Stimulated activated CD4-positive, alpha-beta T cell treated with anti-CD3 and anti-CD28 coated beads, Interleukin-4, amount 100 ng/mL, for 48 hours (primary cell): ENCODE data around the gene MSI2.

Experiments used
- DNase-seq, 2 donors: peaks; one replicate each; pipeline ENCODE4 v3.0.0-alpha.2; 2020; ENCODE audit warnings: low read depth in 2 of 2

MSI2 gene

GRCh38 chr17:57577751-57578607, 321.7 kb downstream of the MSI2 start:
- no peak for DNase-seq

- DNase-seq = no peak
Measured at GRCh38 chr17:57578608-57579225, 322.4 kb downstream of the MSI2 start.

- DNase-seq = no peak
Measured at GRCh38 chr17:57579245-57579644, 322.9 kb downstream of the MSI2 start.

- DNase-seq = no peak
Measured at GRCh38 chr17:57580055-57580739, 323.9 kb downstream of the MSI2 start.

GRCh38 chr17:57582881-57583756, 326.8 kb downstream of the MSI2 start:
- DNase-seq = no peak

GRCh38 chr17:57584050-57584551, 327.8 kb downstream of the MSI2 start:
- DNase-seq = no peak

- no peak for DNase-seq
Measured at GRCh38 chr17:57585341-57586195, 329.2 kb downstream of the MSI2 start.

- no peak for DNase-seq
Measured at GRCh38 chr17:57586196-57586740, 329.9 kb downstream of the MSI2 start.

- no peak for DNase-seq
Measured at GRCh38 chr17:57586742-57587141, 330.4 kb downstream of the MSI2 start.

- DNase-seq = no peak
Measured at GRCh38 chr17:57587193-57587969, 331.1 kb downstream of the MSI2 start.

GRCh38 chr17:57588086-57588485, 331.8 kb downstream of the MSI2 start:
- DNase-seq = no peak

GRCh38 chr17:57589151-57590034, 333.1 kb downstream of the MSI2 start:
- no peak for DNase-seq

GRCh38 chr17:57593739-57594462, 337.6 kb downstream of the MSI2 start:
- DNase-seq = no peak

- no peak for DNase-seq
Measured at GRCh38 chr17:57594767-57595166, 338.4 kb downstream of the MSI2 start.

GRCh38 chr17:57595426-57595825, 339.1 kb downstream of the MSI2 start:
- DNase-seq = no peak

- no peak for DNase-seq
Measured at GRCh38 chr17:57595947-57596695, 339.8 kb downstream of the MSI2 start.

- DNase-seq = no peak
Measured at GRCh38 chr17:57597101-57597500, 340.8 kb downstream of the MSI2 start.
